Neural cell (in vitro differentiated cells): ENCODE data around the gene OR12D3. TPM values are rescaled to one million over a fixed set of nuclear protein-coding genes. Genes with fewer than 3 reads are reported as not detected.

Source experiments
- H2AFZ ChIP-seq: fragments of 200-600, 300-800 bp; sonication (generic), shearing (Covaris generic); 2 replicates; pipeline ENCODE4 v1.6.0; 2014; ENCODE audit warnings: low read depth, mild to moderate bottlenecking, antibody characterized with exemption, low read length, moderate library complexity
- H3F3A ChIP-seq: fragments of 200-600 bp; shearing (Covaris generic); 2 replicates; pipeline ENCODE4 v1.6.1; 2016; ENCODE audit warnings: mild to moderate bottlenecking, moderate library complexity, mixed read lengths, antibody characterized with exemption, low read length; ENCODE audit not compliant: insufficient read depth, poor library complexity, severe bottlenecking
- H3K27ac ChIP-seq: fragments of 200-600, 300-800 bp; sonication (generic), shearing (Covaris generic); 2 replicates; pipeline ENCODE4 v1.5.1; 2014; ENCODE audit warnings: mild to moderate bottlenecking, low read length, moderate library complexity
- H3K27me3 ChIP-seq: fragments of 300-800, 200-600 bp; sonication (generic), shearing (Covaris generic); 2 replicates; pipeline ENCODE4 v1.6.0; 2014; ENCODE audit warnings: mild to moderate bottlenecking, low read depth, low read length, moderate library complexity; ENCODE audit not compliant: insufficient read depth
- H3K36me3 ChIP-seq: fragments of 300-800, 200-600 bp; sonication (generic), shearing (Covaris generic); 2 replicates; pipeline ENCODE4 v1.5.1; 2014; ENCODE audit warnings: mild to moderate bottlenecking, antibody characterized with exemption, low read length, moderate library complexity; ENCODE audit not compliant: insufficient read depth
- H3K4me2 ChIP-seq: fragments of 300-800, 200-600 bp; sonication (generic), shearing (Covaris generic); 2 replicates; pipeline ENCODE4 v1.6.0; 2014; ENCODE audit warnings: mild to moderate bottlenecking, low read length
- H3K4me3 ChIP-seq: fragments of 300-800, 200-600 bp; sonication (generic), shearing (Covaris generic); 2 replicates; pipeline ENCODE4 v1.5.1; 2014; ENCODE audit warnings: mild to moderate bottlenecking, low read length, moderate library complexity
- H3K79me2 ChIP-seq: fragments of 200-600 bp; shearing (Covaris generic); replicated peaks from 2 replicates; pipeline ENCODE4 v1.6.0; 2014; ENCODE audit warnings: mild to moderate bottlenecking, low read length, moderate library complexity; ENCODE audit not compliant: insufficient read depth
- H3K9ac ChIP-seq: fragments of 300-800, 200-600 bp; sonication (generic), shearing (Covaris generic); 2 replicates; pipeline ENCODE4 v1.6.1; 2016; ENCODE audit warnings: mild to moderate bottlenecking, low read length, mixed read lengths
- H3K9me2 ChIP-seq: fragments of 200-600 bp; shearing (Covaris generic); 2 replicates; pipeline ENCODE4 v1.6.1; 2016; ENCODE audit warnings: mild to moderate bottlenecking, low read length, mixed read lengths; ENCODE audit not compliant: insufficient read depth
- H3K9me3 ChIP-seq: fragments of 200-600, 300-800 bp; sonication (generic), shearing (Covaris generic); 2 replicates; pipeline ENCODE4 v1.6.1; 2016; ENCODE audit warnings: mild to moderate bottlenecking, mixed run types, low read length, moderate library complexity, mixed read lengths
- H4K20me1 ChIP-seq: fragments of 200-600 bp; shearing (Covaris generic); 2 replicates; pipeline ENCODE4 v1.6.1; 2016; ENCODE audit warnings: mild to moderate bottlenecking, mixed run types; ENCODE audit not compliant: insufficient read depth
- EP300 ChIP-seq: fragments of 450-650 bp; conservative IDR thresholded peaks from 2 replicates; pipeline ENCODE4 v1.6.1; 2014; ENCODE audit warnings: antibody characterized with exemption, mild to moderate bottlenecking, moderate library complexity; ENCODE audit not compliant: poor library complexity, severe bottlenecking
- EZH2 ChIP-seq: fragments of 200-600, 300-800 bp; shearing (Covaris generic), sonication (generic); IDR thresholded peaks from 2 replicates; pipeline ENCODE4 v1.6.1; 2014; ENCODE audit warnings: antibody characterized with exemption, low read length, borderline replicate concordance, mild to moderate bottlenecking; ENCODE audit not compliant: insufficient read depth, poor library complexity, severe bottlenecking
- MXI1 ChIP-seq: fragments of 450-650 bp; conservative IDR thresholded peaks from 2 replicates; pipeline ENCODE4 v1.6.1; 2014; ENCODE audit warnings: antibody characterized with exemption, mild to moderate bottlenecking; ENCODE audit not compliant: poor library complexity, severe bottlenecking
- POLR2AphosphoS5 ChIP-seq: IDR thresholded peaks from 2 replicates; pipeline ENCODE4 v1.6.1; 2012
- RAD21 ChIP-seq: fragments of 450-650 bp; conservative IDR thresholded peaks from 2 replicates; pipeline ENCODE4 v1.6.1; 2014; ENCODE audit warnings: antibody characterized with exemption, mild to moderate bottlenecking, moderate library complexity
- SMC3 ChIP-seq: fragments of 450-650 bp; conservative IDR thresholded peaks from 2 replicates; pipeline ENCODE4 v1.6.1; 2014; ENCODE audit warnings: antibody characterized with exemption, mild to moderate bottlenecking, moderate library complexity; ENCODE audit not compliant: poor library complexity
- TAF1 ChIP-seq: IDR thresholded peaks from 2 replicates; pipeline ENCODE4 v1.6.1; 2012; ENCODE audit warnings: low read depth
- polyA plus RNA-seq: library from polyadenylated mRNA; depleted of rRNA; stranded (reverse); fragments of >200 nt; gene quantifications from 2 replicates; pipeline ENCODE4 v1.2.3, GENCODE V29; 2014
- TF ChIP-seq, protein P1 (sequence below): IDR thresholded peaks from 2 replicates; pipeline ENCODE4 v1.6.1; 2012; ENCODE audit warnings: borderline replicate concordance
- TF ChIP-seq, protein P2 (sequence below): fragments of 450-650 bp; IDR thresholded peaks from 2 replicates; pipeline ENCODE4 v1.5.1; 2014; ENCODE audit warnings: antibody characterized with exemption, mild to moderate bottlenecking, moderate library complexity; ENCODE audit not compliant: poor library complexity, severe bottlenecking

The OR12D3 gene
- polyA plus RNA-seq, 1 donor from 2014 or later: not detected

- no peaks in the 10 kb centered on the region for H3K9me2 ChIP-seq
Measured at GRCh38 chr6:29332676-29333075, 42.4 kb downstream of the OR12D3 start.

GRCh38 chr6:29325777-29326176 is 49.3 kb downstream of the OR12D3 start:
- Histone ChIP-seq H3K9ac (no peak overlapping the region), H3K79me2 (no peaks in the 10 kb centered on the region), H3K36me3 (no peaks in the 10 kb centered on the region), H3K27ac (no peak overlapping the region), H3K4me3 (no peak overlapping the region), H3K9me2 (no peaks in the 10 kb centered on the region), H3K27me3 (no peaks in the 10 kb centered on the region), H3K9me3 (no peaks in the 10 kb centered on the region), H3F3A (no peaks in the 10 kb centered on the region), H2AFZ (no peak overlapping the region), H4K20me1 (no peaks in the 10 kb centered on the region), H3K4me2 (no peak overlapping the region)
- TF ChIP-seq RAD21: no peak
- TF ChIP-seq SMC3: no peak
- TF ChIP-seq, protein P1, sequence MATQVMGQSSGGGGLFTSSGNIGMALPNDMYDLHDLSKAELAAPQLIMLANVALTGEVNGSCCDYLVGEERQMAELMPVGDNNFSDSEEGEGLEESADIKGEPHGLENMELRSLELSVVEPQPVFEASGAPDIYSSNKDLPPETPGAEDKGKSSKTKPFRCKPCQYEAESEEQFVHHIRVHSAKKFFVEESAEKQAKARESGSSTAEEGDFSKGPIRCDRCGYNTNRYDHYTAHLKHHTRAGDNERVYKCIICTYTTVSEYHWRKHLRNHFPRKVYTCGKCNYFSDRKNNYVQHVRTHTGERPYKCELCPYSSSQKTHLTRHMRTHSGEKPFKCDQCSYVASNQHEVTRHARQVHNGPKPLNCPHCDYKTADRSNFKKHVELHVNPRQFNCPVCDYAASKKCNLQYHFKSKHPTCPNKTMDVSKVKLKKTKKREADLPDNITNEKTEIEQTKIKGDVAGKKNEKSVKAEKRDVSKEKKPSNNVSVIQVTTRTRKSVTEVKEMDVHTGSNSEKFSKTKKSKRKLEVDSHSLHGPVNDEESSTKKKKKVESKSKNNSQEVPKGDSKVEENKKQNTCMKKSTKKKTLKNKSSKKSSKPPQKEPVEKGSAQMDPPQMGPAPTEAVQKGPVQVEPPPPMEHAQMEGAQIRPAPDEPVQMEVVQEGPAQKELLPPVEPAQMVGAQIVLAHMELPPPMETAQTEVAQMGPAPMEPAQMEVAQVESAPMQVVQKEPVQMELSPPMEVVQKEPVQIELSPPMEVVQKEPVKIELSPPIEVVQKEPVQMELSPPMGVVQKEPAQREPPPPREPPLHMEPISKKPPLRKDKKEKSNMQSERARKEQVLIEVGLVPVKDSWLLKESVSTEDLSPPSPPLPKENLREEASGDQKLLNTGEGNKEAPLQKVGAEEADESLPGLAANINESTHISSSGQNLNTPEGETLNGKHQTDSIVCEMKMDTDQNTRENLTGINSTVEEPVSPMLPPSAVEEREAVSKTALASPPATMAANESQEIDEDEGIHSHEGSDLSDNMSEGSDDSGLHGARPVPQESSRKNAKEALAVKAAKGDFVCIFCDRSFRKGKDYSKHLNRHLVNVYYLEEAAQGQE: no peak
- TF ChIP-seq MXI1: no peak
- no peak for TF ChIP-seq TAF1
- TF ChIP-seq, protein P2, sequence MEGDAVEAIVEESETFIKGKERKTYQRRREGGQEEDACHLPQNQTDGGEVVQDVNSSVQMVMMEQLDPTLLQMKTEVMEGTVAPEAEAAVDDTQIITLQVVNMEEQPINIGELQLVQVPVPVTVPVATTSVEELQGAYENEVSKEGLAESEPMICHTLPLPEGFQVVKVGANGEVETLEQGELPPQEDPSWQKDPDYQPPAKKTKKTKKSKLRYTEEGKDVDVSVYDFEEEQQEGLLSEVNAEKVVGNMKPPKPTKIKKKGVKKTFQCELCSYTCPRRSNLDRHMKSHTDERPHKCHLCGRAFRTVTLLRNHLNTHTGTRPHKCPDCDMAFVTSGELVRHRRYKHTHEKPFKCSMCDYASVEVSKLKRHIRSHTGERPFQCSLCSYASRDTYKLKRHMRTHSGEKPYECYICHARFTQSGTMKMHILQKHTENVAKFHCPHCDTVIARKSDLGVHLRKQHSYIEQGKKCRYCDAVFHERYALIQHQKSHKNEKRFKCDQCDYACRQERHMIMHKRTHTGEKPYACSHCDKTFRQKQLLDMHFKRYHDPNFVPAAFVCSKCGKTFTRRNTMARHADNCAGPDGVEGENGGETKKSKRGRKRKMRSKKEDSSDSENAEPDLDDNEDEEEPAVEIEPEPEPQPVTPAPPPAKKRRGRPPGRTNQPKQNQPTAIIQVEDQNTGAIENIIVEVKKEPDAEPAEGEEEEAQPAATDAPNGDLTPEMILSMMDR: no peak
- no peak for TF ChIP-seq POLR2AphosphoS5
- TF ChIP-seq EP300: no peak
- TF ChIP-seq EZH2: no peak

More at GRCh38 chr6:29332676-29333075, 42.4 kb downstream of the OR12D3 start:
- no peaks in the 10 kb centered on the region for H4K20me1 ChIP-seq
- H3F3A ChIP-seq: no peaks in the 10 kb centered on the region
- TF ChIP-seq SMC3 (no peak), POLR2AphosphoS5 (no peak), EP300 (no peak), EZH2 (no peak), MXI1 (no peak)
- TF ChIP-seq, protein P2: no peak
- no peak overlapping the region for H3K4me3 ChIP-seq
- no peaks in the 10 kb centered on the region for H3K79me2 ChIP-seq
- H3K27ac ChIP-seq: no peak overlapping the region
- no peaks in the 10 kb centered on the region for H3K9me3 ChIP-seq
- H3K27me3 ChIP-seq: no peaks in the 10 kb centered on the region
- H3K9ac ChIP-seq: no peak overlapping the region
- no peak overlapping the region for H2AFZ ChIP-seq
- H3K4me2 ChIP-seq: no peak overlapping the region
- no peaks in the 10 kb centered on the region for H3K36me3 ChIP-seq

Other genes starting within 250 kb of the OR12D3 start
- gene OR2J2, start 204.4 kb downstream of the OR12D3 start, polyA plus RNA-seq: not detected in 2 replicates
- not detected in 2 replicates for gene OR14J1, start 73.6 kb downstream of the OR12D3 start, polyA plus RNA-seq
- gene OR5V1, start 6.4 kb downstream of the OR12D3 start, polyA plus RNA-seq: not detected in 2 replicates
- gene OR12D2, start 20.3 kb upstream of the OR12D3 start, polyA plus RNA-seq: not detected in 2 replicates
- gene OR12D1, start 39.6 kb upstream of the OR12D3 start, polyA plus RNA-seq: not detected in 2 replicates
- not detected in 2 replicates for gene OR10C1, start 64.0 kb upstream of the OR12D3 start, polyA plus RNA-seq
- gene OR11A1, start 81.8 kb upstream of the OR12D3 start, polyA plus RNA-seq: not detected in 2 replicates
- not detected in 2 replicates for gene OR2H1, start 81.9 kb upstream of the OR12D3 start, polyA plus RNA-seq
- gene MAS1L, start 112.7 kb upstream of the OR12D3 start, polyA plus RNA-seq: not detected in 2 replicates
- gene UBD, start 184.4 kb upstream of the OR12D3 start, polyA plus RNA-seq: not detected in 2 replicates
- not detected in 2 replicates for gene OR2H2, start 209.8 kb upstream of the OR12D3 start, polyA plus RNA-seq